Stimulated activated CD4-positive, alpha-beta T cell treated with anti-CD3 and anti-CD28 coated beads, Interleukin-4, amount 100 ng/mL, for 4 hours (primary cell): ENCODE results near the gene RFX5.

ENCODE experiments used
- DNase-seq, 2 experiments: peaks; one replicate each; pipeline ENCODE4 v3.0.0-alpha.2; 2020

The RFX5 gene

DNA sequence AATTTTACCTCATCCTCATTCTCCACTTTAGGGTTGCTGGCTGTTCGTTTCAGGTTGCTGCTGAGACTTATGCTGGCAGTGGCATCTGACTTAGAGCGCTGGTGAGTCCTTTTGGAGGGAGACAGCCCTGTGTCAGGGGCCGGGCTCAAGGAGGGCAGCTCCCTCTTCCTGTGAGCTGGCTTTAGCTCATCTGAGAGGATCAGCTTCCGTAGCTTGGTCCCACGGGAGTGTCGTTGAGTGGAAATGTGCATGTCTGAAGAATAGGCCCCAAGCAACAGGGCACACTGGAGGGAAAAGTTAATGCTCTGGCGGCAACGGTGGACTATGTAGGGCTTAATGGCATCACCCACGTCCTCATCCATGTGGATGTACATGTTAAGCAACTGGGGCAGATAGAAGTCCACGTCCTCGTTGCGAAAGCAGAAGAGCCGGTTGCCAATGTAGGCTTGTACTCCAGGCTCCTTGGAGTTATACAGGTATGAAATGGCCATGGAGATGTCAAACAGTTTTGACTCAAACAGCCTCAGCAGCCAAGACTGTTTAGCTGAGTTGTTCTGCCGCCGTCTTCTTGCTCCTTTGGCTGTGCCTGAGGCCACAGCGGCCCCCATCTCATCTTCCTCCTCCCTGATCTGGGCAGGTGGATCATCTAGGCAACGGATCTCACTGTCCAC is 31.4 kb downstream of the RFX5 start:
- no peak for DNase-seq

DNA sequence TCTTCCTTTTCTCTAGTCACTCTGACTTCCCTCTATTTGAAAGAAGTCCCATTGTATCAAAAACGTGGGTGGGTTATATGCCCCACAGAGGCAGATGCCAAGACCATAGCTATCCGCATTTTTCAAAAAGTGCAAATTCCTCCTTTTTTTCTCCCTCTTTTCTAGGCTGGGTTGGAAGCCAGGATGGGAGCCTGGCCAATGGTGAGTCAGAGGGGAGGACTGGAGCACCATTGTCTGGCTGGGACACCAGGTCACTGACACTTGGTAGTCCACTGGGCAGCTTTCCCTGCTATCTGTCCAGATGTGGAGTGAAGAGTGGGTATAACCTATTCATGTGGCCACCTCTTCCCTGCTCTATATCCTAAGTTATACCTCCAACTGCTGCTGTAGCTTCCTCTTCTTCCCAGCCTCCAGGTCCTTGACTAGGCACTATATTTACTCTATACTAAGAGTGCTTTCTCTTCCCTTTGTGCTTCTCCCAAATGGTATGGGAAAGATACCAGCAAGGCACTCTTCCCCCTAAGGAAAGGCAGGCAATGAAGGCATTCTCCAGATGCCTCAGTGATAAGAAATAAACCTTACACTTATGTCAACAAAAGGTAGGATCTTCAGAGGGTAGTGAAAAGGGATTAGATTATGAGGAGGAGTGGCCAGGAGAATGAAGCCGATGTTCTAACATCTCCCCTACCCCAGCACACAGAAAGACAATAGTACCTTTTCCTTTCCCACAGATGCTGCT is 32.7 kb downstream of the RFX5 start:
- no peak for DNase-seq

DNA sequence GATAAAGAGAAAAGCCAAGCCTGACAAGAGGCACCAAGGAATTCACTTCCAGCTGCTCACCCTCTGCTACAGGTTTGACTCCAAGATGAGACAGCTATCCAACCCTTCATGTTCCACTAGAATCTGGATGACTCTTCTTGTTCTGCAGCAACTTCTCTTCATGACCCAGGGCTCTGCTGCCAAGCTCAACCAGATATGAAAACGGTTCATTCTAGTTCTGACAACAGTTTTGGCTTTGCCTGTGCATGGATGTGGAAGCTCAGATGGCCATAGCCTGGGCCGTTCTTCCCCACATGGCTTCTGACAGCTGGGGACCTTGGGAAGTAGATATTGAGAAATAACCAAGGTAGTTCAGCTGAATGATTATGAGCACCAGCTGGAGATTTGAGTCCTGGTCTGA is 33.6 kb downstream of the RFX5 start:
- DNase-seq = no peak

DNA sequence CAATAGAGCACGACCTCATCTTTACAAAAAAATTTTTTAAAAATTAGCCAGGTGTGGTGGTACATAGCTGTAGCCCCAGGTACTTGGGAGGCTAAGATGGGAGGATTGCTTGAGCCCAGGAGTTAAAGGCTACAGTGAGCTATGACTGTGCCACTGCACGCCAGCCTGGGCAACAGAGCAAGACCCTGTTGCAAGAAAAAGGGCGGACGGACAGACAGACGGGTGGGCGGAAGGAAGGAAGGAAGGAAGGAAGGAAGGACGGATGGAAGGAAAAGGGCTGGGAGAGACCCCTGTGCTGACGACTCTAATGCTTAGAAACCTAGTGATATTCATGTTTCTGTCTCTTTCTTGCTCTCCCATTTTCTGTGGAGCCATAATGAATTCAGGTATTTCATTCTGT is 34.2 kb downstream of the RFX5 start:
- DNase-seq = no peak

DNA sequence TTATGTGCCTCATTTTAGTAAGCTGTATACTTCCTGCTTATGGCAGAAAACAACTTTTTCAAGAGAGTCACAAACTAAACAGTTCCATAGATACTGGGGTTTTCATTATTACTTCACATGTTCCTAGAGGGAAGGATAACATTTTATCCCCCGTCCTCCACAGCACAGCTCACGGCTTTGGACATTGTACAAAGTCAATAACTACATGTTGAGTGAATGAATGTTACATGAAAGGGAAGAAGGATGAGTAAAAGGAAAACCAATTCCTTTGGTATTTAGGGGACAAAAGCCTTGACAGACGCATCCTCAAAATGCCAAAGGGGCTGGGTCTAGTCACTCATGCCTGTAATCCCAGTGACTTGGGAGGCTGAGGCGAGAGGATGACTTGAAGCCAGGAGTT is 34.6 kb downstream of the RFX5 start:
- DNase-seq = no peak

DNA sequence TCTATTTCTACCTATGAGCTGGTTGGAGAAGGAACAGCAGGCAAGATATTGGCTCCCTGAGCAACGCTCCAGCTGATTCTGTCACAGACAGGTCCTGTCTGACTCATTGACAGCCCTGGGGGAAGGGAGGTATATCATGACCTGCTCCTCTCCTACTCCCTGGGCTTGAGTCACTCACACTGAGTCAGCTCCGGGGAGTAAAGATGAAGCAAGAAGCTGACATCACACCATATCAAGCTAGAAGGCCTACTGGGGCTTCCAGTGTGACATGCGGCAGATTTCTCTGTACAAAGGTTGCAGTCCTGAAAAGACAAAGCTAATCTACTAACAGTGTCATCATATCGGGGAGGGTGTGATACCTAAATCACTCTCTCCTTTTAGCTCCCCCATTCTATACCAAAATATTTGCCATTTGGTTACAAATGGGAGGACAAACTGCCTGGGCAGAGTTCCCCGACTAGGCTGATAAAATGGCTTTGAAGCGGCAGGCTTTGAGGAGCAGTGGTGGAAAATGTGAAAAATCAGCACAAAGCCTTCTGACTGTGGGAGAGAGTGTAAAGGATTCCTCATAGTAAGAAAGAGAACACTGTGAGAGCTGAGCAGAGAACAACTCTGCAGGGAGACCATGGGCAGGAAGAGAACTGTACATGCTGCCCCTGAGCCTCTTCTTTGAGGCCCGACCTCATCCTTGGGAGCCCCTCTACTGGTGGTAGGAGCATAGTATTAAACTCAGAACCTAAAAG is 35.3 kb downstream of the RFX5 start:
- peak; percentile 66 to 93 for DNase-seq

DNA sequence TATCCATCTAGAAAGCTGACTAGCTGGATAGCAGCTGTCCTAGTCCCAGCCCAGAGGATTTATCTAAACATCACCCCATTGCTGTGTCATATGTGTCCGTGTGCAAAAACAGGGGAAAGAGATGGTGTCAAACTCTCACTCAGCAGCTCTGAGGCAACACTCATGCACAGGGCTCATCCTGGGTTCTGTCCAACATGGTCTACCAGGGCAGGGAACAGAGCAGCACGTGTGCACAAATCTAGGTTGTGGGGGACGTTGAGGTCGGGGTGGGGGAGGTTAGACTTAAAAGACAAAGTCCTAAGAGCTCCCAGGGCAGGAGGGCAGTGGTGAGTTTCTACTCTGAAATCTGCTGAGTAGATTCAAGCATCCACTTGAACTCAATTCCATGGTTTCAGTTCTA is 36.0 kb downstream of the RFX5 start:
- DNase-seq = no peak

DNA sequence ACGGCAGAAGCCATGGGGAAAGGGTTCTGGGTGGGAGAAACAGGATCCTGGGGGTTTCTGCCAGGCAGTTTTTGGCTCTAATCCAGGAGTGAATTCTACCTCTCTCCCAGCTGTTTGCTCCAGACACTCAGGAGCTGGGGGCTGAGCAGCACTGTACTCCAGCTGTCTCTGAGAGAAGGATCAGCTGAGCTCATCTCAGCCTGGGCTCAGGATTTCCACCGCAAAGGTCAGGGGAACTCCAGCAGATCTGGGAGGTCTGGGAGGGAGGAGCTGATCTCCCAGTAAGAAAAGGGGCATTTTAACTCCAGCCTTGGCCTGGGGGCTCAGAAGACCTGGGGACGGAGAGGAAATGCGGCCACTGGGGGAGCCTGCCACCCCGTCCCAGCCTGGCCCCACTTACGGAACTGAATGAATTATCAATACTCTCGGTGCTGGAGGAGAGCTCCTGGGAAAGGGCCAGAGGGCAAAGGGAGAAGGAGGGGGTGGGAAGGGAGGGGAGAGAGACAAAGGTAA is 37.2 kb downstream of the RFX5 start:
- DNase-seq = no peak

DNA sequence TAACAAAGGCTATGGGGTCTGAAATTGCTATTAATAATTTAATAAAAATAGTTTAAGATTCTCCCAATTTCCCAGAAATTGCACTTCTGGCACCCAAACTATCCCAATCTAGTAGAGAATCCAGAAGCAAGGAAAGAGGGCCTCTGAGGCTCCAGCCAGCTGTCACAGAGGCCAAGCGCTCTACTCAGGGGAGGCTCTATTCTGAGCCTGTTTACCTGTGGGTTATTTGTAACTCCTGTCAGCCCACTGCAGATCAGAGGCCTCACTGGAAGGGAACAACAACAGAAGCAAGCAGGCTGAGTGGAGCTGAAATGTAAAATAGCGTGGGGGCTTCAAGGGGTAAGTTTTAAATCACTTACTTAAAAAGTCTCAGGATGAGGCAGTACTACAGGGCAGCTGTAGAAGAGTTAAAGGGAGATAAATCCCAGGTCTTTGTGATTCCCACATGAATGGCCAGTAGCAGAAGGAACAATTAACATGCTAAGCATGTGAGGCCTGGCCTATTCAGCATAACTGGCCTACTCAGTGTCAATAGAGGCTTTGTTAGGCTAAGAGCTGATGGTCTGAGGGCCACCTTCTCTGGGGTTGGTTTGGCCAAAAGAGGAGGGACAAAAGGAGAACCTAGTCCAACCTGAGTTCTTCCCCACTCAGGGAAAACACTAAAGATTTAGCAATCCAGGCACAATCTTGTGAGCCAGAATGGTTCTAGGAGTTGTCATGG is 52.1 kb downstream of the RFX5 start:
- no peak for DNase-seq

DNA sequence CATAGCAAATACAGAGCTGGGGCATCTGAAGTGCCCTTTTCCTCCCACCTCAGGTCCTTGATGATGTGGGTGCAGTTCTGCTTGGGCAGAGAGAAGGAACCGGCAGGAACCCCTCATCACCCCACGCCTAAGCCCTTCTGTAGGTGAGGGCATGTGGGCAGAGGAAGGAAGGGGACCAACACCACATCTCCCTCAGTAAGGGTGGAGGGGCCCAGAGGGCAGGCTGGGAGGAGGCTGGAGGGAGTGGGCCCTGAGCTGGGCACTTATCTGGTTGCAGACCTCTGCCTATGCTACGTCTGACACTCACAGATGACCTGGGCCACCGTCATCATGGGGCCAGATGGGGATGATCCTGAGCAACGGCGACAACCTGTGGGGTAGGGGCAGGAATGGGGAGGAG is 54.0 kb downstream of the RFX5 start:
- DNase-seq = no peak

DNA sequence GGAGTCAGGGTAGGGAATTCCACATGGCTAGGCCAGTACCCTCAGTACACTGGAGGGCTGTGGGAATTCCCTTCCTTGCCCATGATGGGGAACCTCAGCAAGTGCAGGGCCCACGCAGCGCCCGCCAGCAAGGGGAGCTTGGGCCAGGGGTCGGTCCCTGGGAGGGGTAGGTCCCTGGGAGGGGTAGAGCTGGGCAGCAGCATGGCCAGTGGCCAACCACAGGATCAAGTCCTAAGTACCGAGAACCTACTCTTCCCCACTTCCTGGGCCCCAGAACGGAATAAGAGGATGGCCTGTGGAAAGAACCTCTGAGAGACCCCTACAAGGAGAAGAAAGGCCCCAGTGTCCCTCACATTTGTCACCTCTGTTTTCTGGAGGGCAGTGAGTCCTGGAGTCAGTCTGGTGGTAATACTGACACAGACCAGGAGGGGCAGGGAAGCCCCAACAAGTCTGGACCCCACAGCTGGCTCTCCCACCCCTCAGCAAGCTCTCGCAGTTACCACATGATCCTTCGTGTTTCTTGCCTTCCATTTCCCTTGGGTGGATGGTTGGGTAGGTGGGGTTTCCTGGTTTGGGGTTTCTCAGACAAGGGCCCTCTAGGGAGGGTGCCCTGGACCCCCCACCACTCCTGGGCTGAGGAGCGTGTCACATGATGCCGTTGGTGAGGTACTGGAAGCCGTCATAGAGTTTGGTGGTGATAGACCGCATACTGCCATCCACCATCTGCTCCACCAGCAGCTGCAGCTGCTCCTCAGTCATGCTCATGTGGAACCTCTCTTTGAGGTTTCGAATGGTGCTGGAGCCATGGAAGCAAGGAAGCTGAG is 54.6 kb downstream of the RFX5 start:
- DNase-seq = no peak

DNA sequence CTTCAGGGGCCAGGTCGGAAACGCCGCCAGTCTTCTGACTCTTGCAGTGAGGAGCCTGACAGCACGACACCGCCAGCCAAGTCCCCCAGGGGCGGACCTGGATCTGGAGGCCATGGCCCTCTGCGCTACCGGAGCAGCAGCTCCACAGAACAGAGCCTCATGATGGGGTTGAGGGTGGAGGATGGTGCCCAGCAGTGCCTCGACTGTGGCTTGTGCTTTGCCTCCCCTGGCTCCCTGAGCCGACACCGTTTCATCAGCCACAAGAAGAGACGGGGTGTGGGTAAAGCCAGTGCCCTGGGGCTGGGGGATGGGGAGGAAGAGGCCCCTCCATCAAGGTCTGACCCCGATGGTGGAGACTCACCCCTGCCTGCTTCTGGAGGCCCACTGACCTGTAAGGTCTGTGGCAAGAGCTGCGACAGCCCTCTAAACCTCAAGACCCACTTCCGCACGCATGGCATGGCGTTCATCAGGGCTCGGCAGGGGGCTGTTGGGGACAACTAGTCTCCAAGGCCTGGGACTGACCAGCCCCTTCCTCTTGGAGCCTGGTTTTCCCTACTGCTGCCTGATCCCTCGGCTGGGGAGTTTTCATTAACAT is 56.2 kb downstream of the RFX5 start:
- DNase-seq = no peak
